Inflammatory macrophage (primary cell): ENCODE data around the gene SLC18A2.
"Not testable (repeated sequence)": the region's sequence is repeated elsewhere in the genome, so short reads cannot be mapped to it uniquely, and the experiment has no call there.

Experiments used
- DNase-seq, 2 donors: peaks; one replicate each; pipeline ENCODE4 v3.0.0-alpha.2; 2020 to 2022
- total RNA-seq, 18 experiments: gene quantifications; one replicate each; lab custom pipeline; 2026; ENCODE audit warnings: mixed read lengths in 6 of 18, inconsistent platforms in 2 of 18; lab: John Stamatoyannopoulos, UW

The SLC18A2 gene
- total RNA-seq, result 0 to 0.20 (median 0.06) reads per million in 18 experiments

DNA sequence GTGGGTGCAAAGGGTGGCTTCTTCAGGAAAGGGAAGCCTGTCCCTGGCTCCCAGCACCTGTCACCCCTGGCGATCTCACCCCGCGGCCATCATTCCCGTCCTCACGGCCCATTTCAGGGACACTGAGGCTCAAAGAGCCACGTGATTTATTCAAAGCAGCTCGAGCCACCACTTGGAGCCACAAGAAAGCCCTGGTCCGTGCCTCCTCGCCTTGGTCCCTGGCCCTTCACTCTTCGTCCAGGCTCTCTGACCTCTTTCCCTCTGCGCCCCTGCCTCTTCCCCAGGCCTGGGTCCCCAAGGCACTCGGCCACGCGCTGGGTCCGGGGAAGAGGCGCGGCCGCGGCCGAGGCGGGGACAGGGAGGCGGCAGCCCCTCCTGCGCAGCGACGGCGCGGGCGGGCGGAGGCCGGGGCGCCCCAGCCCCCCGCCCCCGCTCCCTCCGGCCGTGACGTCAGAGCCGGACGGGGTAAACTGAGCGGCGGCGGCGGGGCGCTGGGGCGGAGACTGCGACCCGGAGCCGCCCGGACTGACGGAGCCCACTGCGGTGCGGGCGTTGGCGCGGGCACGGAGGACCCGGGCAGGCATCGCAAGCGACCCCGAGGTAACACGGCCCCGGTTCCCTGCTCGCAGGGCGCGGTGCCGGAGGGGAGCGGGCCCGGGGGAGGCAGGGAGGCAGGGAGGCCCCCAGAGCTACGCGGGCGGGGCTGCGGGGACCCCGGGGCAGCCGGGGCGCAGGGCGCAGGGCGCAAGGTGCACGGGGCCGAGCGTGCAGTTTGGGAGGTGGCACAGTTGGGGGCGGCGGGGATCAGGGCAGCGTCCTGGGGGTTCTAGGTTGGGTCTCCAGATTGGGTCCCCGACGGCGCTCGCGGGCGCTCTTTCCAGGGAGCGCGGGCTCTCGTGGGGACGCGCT, at the start of gene SLC18A2:
Gene SLC18A2, plus strand, starts transcription at position 494 of the 909 bp plus-strand sequence. CDS start 580 bp downstream, outside the sequence.
- no peak for DNase-seq

DNA sequence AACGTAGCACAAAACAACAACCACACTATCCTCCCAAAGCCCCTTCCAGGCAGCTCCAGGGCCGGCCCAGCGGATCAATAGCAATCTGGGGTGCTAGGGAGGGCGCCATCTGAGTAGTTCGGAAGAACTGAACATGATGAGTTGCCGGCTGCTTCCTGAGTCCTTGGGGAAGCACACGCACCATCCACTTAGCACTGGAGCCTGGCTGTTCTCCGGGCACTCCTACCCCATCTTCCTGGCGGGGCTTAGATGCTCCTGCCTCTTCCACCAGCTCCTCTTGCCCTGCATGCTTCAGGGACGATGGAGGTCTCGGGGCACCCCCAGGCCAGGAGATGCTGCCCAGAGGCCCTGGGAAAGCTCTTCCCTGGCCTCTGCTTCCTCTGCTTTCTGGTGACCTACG, 43.7 kb upstream of the SLC18A2 start, which contains the start of gene KCNK18:
Gene KCNK18, plus strand, starts transcription at position 301 of the 400 bp plus-strand sequence. Its CDS starts 0 bp downstream, at position 301.
- DNase-seq, result no peak

DNA sequence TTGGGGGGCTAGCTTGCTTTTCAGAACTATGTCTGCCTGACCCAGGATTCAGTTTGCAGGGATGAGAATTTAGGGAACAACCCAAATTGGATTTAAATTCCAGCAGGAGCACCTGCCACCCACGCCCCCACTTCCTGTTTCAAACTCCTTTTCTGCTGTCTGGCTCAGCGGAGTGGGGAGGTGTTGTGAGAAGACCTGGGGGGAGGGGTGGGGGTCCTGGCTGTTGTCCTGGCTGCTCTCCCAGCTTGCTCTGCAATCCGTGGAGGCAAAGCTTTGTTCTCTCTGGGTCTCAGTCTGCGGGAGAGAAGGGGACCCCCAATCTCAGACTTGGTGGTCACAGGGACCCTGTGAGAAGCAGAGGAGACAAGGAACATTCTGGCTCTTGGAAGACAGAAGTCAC, 42.8 kb upstream of the SLC18A2 start:
- no peak for DNase-seq

DNA sequence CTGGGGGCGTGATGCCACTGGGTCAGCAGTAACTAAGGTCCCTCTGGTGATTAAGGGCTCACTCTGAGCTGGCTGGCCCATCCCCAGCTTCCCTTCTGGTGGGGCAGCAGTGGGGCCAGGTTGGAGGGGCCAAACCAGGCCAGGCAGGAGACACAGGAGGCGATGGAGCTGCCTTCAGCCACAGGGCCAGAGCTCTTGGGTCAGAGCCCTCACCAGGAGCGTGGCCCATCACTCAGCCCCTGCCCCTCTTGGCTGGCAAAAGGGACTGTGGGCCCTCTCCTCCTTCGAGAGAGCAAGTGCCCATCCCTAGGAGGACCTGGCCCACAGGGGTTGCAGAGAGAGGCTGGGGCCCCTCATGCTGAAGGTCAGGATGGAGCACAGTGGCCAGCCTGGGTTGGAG, 39.1 kb upstream of the SLC18A2 start:
- DNase-seq, result no peak

DNA sequence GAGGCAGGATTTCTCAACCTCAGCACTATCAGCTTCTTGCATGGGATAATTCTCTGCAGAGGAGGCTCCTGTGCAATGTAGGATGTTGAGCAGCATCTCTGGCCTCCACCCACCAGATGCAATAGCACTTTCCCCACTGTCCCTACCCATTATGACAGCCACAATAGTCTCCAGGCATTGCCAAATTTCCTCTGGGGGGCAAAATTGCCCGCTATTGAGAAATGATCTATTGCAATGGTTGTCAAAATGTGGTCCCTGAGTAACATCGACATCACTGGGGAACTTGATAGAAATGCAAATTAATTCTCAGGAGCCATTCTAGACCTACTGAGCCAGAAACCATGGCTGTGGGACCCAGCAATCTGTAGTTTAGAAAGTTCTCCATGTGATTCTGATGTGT, 36.6 kb upstream of the SLC18A2 start:
- DNase-seq, result peak in 1 of 2 donors; percentile 5

DNA sequence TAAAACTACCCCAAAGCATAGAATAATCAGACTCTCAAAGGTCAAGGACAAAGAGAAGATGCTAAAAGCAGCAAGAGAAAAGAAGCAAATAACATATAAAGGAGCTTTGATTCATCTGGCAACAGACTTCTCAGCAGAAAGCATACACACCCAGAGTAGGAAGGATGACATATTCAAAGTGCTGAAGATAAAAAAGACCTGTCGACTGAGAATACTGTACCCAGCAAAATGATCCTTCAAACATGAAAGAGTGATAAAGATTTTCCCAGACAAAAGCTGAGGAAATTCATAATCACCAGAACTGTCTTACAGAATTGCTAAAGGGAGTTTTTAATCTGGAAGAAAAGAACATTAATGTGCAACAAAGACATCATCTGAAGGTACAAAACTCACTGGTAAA, 28.7 kb upstream of the SLC18A2 start:
- DNase-seq, result no peak

DNA sequence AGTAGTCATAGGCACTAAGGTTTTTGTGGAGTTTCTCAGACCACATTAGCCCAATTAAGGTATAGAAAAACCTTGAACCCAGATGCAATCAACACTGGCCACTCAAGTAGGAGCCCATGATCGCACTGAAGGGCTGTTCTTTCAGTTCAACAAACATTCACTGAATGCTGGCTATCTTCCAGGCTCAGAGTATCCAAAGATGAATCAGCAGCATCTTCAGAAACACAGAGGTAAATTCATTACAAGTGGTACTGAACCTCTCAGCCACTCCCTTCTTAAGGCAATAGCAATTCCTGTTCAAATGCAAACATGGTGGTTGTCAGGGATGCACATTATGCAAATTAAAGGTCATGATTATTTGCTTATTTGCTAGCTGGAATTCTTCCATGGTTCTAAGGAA, 26.5 kb upstream of the SLC18A2 start:
- no peak for DNase-seq

DNA sequence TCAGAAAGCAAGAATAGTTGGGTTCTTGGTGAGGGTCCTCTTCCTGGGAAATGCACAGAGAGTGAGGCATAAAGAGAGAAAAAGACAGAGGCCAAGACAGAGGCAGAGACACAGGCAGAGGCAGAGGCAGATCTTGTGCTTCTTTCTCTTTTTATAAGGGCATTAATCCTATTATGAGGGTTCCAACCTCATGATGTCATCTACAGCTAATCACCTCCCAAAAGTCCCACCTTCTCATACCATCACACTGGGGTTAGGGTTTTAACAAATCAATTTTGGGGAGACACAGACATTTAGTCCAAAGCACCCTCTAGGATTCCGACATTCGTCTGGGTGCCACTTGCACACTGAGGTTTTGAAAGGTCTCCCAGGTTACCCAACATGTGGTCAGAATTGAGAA, 25.8 kb upstream of the SLC18A2 start:
- no peak for DNase-seq

DNA sequence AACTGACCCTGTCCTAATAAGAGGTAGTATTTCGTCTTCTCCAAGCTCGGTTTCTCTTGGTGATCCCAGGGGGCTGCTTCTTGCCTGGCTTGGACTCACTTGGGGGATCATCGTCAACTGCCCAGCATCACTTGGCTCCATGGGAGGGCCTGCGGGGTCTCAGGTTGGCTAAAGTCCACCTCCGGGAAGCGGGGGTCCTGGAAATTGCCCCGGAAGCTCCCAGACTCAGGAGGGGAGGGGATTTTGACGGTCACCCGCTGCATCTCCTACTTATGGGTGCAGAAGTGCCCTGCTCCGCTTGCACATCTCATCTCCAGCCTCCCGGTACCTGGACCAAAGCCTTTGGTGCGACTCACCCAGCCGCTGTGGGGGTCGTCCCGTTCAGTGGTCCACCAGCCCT, 24.9 kb upstream of the SLC18A2 start:
- no peak for DNase-seq

DNA sequence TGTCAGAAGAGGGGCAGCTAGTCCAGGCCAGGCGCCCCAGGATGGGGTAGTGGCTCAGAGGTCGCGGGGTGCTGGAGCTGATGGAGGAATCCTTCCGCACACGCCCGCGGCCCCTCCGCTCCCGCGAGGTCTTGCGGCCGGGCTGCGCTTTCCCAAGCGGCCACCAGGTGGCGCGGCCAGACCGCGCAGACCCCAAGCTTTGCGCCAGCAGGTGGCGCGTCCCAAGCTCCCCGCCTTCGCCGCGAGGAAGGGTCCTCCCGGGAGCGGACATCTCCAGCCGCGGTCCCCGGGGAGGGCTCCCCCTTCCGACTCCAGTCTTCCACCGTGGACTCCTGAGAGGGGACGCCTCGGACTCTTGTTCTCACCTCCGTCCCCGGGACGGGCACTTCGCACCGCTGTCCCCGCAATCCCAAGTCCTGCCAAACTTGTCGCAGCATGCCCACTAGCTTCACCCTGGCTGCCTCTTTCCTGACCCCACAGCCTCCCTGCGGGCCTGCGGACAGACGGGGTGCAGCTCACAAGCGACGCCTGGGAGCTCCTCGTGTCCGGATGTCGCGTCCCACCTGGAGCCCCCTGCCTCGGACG, 24.2 kb upstream of the SLC18A2 start:
- DNase-seq, result peak; percentile 51 to 67

DNA sequence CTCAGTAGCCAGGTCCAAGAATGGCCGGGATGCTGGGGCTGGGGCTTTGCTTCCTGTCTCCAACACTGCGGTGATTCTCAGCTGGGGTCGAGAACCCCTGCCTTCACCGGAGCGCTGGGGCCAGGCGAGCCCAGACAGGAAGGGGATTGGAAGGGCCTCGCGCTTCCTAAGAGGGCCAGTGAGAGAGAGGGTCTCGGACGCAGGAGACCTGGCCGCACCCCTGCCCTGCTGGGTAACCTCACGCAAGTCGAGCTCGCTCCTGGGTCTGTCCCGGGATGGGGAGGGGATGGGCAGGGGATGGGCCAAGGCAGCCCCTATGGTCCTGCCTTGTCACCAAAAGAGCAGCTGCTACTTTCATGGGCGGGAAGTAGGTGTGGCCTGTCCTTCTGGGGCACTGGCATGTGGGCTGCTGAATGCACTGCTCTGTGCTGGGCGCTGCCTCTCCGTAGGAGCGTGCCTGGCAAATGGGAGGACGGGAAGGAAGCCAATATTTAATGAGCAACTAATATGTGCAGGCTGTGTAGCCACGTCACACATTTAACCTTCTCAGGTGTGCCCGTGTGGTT, 23.6 kb upstream of the SLC18A2 start:
- DNase-seq, result peak in 1 of 2 donors; percentile 25

DNA sequence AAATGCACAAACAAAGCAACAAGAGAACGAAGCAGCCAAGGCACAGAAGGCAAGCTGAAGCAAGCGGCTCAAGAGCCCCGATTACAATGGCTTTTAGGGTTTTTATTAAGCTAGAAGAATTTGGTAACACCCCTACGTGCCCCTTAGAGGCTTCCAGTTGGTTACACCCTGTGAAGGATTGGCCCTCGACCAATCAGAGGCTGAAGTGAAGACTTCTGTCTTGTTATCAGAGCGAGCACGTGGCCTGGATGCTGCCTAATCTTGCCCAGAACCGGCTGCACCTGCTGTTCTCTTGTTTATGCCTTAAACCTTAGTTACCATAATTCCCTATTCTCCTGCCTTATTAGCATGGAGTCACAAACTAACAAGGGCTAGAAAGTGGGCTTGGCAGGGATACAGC, 22.3 kb upstream of the SLC18A2 start:
- DNase-seq, result no peak

DNA sequence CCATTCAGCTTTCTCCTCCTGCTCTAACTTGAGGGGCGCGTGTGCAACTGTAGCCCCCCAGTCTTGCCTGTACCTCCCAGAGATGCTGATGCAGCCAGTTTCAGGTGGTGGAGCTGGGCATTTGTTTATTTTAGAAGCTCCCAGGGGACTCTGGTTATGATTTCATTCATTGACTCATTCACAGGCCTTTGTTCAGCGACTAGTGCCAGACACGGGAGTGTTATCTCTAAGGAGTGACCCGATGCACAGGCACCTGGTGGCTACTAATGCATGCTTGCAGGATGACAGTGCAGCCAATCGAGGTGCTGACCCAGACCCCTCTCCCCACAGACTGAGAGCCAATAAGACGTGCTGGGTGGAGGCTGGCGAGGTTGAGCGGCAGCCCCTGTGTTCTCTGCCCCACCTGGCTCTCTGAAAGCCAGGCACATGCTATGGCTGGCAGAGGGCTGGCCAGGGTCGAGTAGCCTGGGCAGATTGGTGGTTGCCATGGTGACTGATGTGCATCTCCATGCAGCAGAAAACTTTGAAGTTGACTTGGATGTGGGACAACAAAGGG, 19.7 kb upstream of the SLC18A2 start:
- DNase-seq, result no peak

DNA sequence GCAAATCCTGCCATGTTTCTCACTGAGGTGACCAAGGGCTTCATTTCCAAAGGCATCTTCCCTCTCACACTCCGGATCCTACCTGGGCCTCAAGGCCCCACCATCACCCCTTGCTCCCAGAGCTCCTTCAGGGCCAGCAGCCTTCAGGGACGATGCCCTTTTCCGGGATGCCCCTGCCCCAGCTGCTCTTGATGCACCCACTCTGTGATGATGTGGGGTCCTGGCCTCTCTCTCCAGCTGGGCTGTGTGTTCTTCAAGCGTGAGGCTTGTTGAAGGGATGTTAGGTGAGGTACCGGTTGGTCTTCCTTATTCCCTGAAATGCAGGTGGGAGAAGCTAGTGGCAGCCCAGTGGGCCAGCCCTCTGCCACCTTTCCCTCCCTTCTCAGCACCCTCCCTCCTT, 18.4 kb upstream of the SLC18A2 start:
- no peak for DNase-seq

DNA sequence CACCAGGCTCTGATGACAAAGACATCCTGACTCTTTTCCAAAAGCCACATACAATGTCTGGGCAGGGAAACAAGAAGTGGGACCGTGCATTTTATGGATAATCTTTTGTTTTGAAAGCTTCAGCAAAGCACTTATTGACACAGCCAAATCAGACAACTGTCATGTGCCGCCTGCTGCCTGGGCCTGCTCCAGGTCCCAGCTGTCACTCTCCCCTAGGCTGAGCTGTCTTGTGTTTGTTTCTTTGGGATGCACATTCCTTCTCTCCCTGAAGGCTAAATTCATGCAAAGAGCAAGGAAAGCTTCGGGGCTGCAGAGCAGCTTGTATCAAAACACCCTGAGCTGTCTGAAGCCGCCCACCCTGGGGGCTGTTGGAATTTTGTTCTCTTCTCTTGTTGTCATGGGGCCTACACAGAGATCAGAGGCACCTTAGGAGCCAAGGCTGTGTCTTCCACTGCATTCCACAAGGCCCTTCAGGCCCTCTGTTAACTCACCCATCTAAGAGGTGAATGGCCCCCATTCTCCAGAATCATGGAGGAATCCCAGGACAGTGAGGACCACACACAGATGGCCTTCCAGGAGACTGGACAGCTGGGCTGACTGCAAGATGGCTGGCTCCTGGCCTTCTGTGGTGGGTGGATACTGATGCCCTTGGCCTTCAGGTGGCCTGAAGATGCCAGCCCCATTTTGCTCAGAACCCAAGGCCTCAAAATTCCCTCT, 17.8 kb upstream of the SLC18A2 start:
- no peak for DNase-seq

DNA sequence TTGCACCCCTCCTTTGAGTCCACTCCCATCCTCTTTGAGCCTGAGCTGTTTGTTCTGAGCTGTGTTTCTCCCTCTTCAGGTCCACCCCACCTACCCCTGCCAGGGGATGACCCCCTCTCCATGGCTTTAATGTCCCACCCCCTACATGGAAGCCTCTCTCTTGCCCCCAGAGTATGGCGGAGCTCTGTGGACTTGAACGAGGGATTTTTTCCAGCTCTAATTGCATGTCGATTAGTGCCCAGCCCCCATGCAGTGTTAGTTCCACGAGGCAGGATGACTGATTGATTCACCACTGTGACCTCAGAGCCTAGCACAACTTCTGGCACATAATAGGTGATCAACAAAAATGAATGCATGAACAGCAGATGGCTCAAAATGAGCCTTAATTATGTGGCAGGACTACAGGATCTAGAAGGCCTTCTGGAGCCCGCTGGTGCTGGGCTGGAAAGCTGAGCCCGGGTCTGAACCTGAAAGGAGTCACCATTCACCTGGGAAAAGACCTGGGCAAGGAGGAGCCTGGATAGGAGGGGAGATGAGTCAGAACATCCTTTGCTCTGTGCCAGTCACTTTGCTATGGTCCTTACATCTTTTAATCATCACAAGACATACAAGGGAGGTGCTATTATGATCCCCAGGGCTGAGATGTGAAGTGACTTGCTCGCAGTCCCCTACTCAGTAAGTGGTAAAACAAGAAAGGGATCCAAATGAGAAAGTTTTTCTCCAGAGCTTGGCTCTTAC, 17.1 kb upstream of the SLC18A2 start:
- DNase-seq, result no peak

DNA sequence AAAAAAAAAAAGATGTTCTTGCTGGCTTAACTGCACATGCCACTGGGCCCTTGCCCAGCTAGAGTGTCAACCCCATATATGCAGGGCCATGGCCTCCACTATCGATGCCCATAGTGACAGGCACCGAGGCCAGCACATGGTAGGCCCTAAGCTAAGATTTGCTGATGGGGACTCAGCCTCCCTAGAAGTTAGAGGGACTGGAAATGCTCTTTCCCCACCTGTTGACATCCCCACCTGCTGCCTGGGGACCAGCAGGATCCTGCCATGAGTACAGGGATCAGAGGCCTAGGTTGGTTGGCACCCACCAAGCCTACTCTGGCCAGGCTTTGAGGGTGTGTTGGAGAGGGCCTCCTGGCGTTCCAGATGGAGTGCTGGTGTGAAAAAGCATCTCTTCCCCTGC, 16.0 kb upstream of the SLC18A2 start:
- DNase-seq, result no peak

DNA sequence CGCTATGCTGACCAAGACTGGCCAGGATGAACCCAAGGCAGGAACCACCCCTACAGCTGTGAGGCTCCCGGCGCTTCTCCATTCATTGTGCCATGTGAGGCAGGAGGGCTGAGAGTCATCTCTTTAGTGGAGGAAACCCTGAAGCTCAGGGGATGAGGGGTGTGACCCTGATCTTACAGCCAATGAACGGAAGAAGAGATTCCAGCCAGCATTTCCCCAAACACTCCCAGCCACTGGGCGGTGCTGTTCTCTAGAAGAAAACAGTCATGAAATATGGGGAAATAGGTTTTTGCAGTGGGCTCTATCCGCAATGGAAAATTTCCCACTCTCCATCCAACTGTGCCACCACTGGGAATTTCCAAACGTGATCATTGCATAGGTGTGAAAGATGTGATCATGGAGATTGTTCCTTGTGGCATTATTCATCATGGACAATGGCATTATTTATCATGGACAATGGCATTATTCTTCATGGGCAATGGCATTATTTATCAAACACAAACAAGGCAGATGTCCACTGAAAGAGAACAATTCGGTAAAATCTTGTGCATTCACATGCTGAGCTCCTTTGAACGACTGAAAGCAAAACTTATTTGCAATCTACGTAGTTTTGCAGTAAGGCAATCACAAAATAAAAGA, 14.0 kb upstream of the SLC18A2 start:
- peak; percentile 76 to 78 for DNase-seq

DNA sequence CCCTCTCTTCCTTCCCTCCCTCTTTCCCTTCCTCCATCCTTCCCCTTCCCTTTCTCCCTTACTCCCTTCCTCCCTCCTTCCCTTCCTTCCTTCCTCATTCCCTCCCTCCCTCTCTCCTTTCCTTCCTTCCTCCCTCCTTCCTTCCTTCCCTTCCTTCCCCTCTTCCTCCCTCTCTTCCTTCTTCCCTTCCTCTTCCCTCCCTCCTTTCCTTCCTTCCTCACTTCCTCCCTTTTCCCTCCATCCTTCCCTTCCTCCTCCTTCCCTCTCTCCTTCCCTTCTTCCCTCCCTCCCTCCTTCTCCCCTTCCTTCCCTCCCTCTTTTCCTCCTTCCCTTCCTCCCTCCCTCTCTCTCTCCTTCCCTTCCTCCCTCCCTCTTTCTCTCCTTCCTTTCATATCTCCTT, 12.7 kb upstream of the SLC18A2 start:
- DNase-seq, result no peak

DNA sequence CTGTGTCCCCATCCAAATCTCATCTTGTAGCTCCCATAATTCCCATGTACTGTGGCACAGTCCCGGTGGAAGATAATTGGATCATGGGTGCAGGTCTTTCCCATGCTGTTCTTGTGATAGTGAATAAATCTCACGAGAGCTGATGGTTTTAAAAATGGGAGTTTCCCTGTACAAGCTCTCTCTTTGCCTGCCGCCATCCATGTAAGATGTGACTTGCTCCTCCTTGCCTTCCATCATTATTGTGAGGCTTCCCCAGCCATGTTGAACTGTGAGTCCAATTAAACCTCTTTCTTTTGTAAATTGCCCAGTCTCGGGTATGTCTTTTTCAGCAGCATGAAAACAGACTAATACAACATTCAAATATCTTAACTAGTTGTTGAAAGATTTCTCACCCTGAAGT, 10.8 kb upstream of the SLC18A2 start:
- DNase-seq, result not testable (repeated sequence)

DNA sequence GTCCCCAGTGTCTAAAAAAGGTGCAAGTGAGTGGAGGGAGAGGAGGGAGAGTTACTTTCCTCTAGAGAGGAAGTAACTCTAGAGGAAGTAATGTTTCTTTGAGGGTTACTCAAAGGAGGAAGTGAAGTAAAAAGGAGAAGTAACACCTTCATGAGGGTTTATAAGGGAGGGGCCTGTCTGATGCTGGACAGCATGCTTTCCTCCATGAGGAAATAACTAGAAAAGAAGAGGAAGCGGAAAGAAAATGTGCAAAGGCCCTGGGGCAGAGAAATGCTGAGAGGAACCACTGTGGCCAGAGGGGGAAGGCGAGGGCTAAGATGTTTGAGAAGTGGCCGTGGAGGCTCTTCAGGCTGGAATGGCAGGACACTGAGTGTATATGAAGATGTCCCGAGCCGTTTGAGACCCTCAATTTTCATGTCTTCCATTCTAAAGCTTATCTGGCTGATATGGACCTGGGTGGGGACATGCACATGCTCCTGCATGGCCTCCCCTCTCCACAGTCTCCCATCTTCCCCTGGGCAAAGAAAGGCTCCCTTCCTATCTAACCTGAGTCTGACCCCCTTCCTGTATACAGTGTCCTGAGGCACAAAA, 3.4 kb upstream of the SLC18A2 start:
- DNase-seq, result peak; percentile 79 to 95
